HCT116 (cell line): Measurements from ENCODE around the gene PTDSS2. TPM values are rescaled to one million over a fixed set of nuclear protein-coding genes. Genes with fewer than 3 reads are reported as not detected.
A peak's percentile ranks its signal among the peaks of the same experiment; 100 is the strongest.

Experiments
- ATAC-seq: fragments of 200-7000 bp; cut with Tn5 transposase; 2 replicates; pipeline ENCODE4 v1.9.1; 2020; ENCODE audit warnings: mild to moderate bottlenecking, moderate library complexity
- BruUV-seq: library from RNA; stranded (reverse); fragments of 400-500 nt; replicated peaks from 2 replicates; lab custom pipeline; 2021; lab: Mats Ljungman, UMichigan
- CTCF ChIA-PET: fragments of 300-600 bp; sonication (Branson Sonifier 250); formaldehyde crosslinking; loops from one replicate; lab custom pipeline; 2021; ENCODE audit warnings: antibody characterized with exemption; lab: Charles Lee
- POLR2A ChIA-PET: fragments of 300-600, 350-600 bp; sonication (Branson Sonifier 250); formaldehyde crosslinking; loops from one replicate; lab custom pipeline; 2021; ENCODE audit warnings: antibody characterized with exemption; lab: Charles Lee
- RAD21 ChIA-PET, 2 experiments: fragments of 300-600 bp; sonication (Branson Sonifier 250); formaldehyde crosslinking; loops; one replicate each; lab custom pipeline; 2023; ENCODE audit warnings: low total read pairs in 2 of 2; ENCODE audit not compliant: uncharacterized antibody in 2 of 2, unreplicated experiment in 2 of 2, low non-redundant PET in 1 of 2; lab: Charles Lee
- DNase-seq: peaks from one replicate; pipeline ENCODE4 v3.0.0-alpha.2; 2010; ENCODE audit warnings: low read depth, low spot score
- H2AFZ ChIP-seq: fragments of 200-600 bp; shearing (Covaris generic), sonication (generic); 2 replicates; pipeline ENCODE4 v1.6.1; 2017; ENCODE audit warnings: low read depth, mixed run types, mixed read lengths, antibody characterized with exemption, low read length; ENCODE audit not compliant: poor library complexity, severe bottlenecking
- H3K27ac ChIP-seq: 2 replicates; pipeline ENCODE4 v1.5.1; 2012; ENCODE audit warnings: low read depth, low read length
- H3K27me3 ChIP-seq: fragments of 200-600 bp; sonication (generic); 2 replicates; pipeline ENCODE4 v1.6.1; 2016; ENCODE audit warnings: mixed run types, low read length, mixed read lengths; ENCODE audit not compliant: insufficient read depth
- H3K36me3 ChIP-seq, 2 experiments: fragments of 200-500 bp in 1 of 2; fragments of 200-600 bp in 1 of 2; sonication (Bioruptor generic) in 1 of 2; sonication (generic) in 1 of 2; 2 replicates each; pipeline versions ENCODE4 v1.5.1 to v1.6.1; 2014 to 2016; ENCODE audit warnings: low read length in 2 of 2, inconsistent platforms in 1 of 2, mixed read lengths in 1 of 2, mixed run types in 1 of 2; ENCODE audit not compliant: insufficient read depth in 2 of 2, control insufficient read depth in 1 of 2
- H3K4me1 ChIP-seq, 2 experiments: fragments of 200-600 bp in 1 of 2; sonication (generic) in 1 of 2; 2 replicates each; pipeline versions ENCODE4 v1.5.1 to v1.6.1; 2012 to 2017; ENCODE audit warnings: low read length in 2 of 2, inconsistent platforms in 1 of 2, mild to moderate bottlenecking in 1 of 2, mixed read lengths in 1 of 2, mixed run types in 1 of 2, moderate library complexity in 1 of 2; ENCODE audit not compliant: insufficient read depth in 2 of 2, control insufficient read depth in 1 of 2
- H3K4me2 ChIP-seq: fragments of 200-600 bp; sonication (generic); 2 replicates; pipeline ENCODE4 v1.6.1; 2017; ENCODE audit warnings: mixed run types, low read length, mixed read lengths
- H3K4me3 ChIP-seq, 2 experiments: fragments of 200-600 bp in 1 of 2; sonication (generic) in 1 of 2; replicated peaks in 1 of 2; 2 replicates each; pipeline ENCODE4 v1.5.1; 2011 to 2016; ENCODE audit warnings: low read length in 2 of 2, control low read depth in 1 of 2, low read depth in 1 of 2, mild to moderate bottlenecking in 1 of 2, mixed read lengths in 1 of 2, mixed run types in 1 of 2
- H3K79me2 ChIP-seq: fragments of 200-600 bp; sonication (generic); 2 replicates; pipeline ENCODE4 v1.6.1; 2017; ENCODE audit warnings: mild to moderate bottlenecking, mixed run types, low read length, moderate library complexity, mixed read lengths; ENCODE audit not compliant: insufficient read depth
- H3K9ac ChIP-seq: fragments of 200-600 bp; sonication (generic); 2 replicates; pipeline ENCODE4 v1.6.1; 2016; ENCODE audit warnings: low read length, mixed read lengths
- H3K9me2 ChIP-seq: fragments of 200-600 bp; sonication (generic), shearing (Covaris generic); 2 replicates; pipeline ENCODE4 v1.6.1; 2017; ENCODE audit warnings: mixed run types, mild to moderate bottlenecking, moderate library complexity; ENCODE audit not compliant: insufficient read depth
- H3K9me3 ChIP-seq, 2 experiments: fragments of 200-500 bp in 1 of 2; fragments of 200-600 bp in 1 of 2; sonication (Bioruptor generic) in 1 of 2; sonication (generic) in 1 of 2; 2 replicates each; pipeline ENCODE4 v1.6.1; 2014 to 2017; ENCODE audit warnings: low read length in 2 of 2, mixed read lengths in 2 of 2, inconsistent platforms in 1 of 2, low read depth in 1 of 2, mild to moderate bottlenecking in 1 of 2, mixed run types in 1 of 2, moderate library complexity in 1 of 2; ENCODE audit not compliant: control insufficient read depth in 1 of 2, insufficient read depth in 1 of 2
- H4K20me1 ChIP-seq: fragments of 200-600 bp; sonication (generic), shearing (Covaris generic); 2 replicates; pipeline ENCODE4 v1.6.1; 2017; ENCODE audit warnings: mixed run types, mild to moderate bottlenecking, moderate library complexity; ENCODE audit not compliant: insufficient read depth
- POLR2A ChIP-seq: IDR thresholded peaks from 2 replicates; pipeline ENCODE4 v1.7.0; 2011; ENCODE audit warnings: borderline replicate concordance; ENCODE audit not compliant: insufficient read depth, insufficient read length; ENCODE audit errors: extremely low read depth
- POLR2AphosphoS5 ChIP-seq: IDR thresholded peaks from 2 replicates; pipeline ENCODE4 v1.6.1; 2011; ENCODE audit warnings: mild to moderate bottlenecking, low read depth, low read length, moderate library complexity
- REST ChIP-seq: IDR thresholded peaks from 2 replicates; pipeline ENCODE4 v1.6.1; 2012; ENCODE audit warnings: low read depth
- SIN3A ChIP-seq: IDR thresholded peaks from 2 replicates; pipeline ENCODE4 v1.6.1; 2012; ENCODE audit warnings: low read depth
- YY1 ChIP-seq: IDR thresholded peaks from 2 replicates; pipeline ENCODE4 v1.6.1; 2011; ENCODE audit warnings: low read length, low read depth, moderate library complexity, mild to moderate bottlenecking; ENCODE audit not compliant: insufficient replicate concordance; ENCODE audit errors: extremely low read depth
- ZFX ChIP-seq: fragments of 450-650 bp; IDR thresholded peaks from 2 replicates; pipeline ENCODE4 v1.6.1; 2017
- intact Hi-C: fragments of 100-400 bp; cut with micrococcal nuclease; formaldehyde crosslinking; loops from 2 replicates; pipeline ENCODE4 v1.10.0; 2022
- total RNA-seq: library from RNA; stranded (reverse); gene quantifications from one replicate; pipeline ENCODE4 v1.2.1, GENCODE V29; 2021; ENCODE audit not compliant: unreplicated experiment

The PTDSS2 gene
- total RNA-seq, 1 experiment from 2014 or later = 40.1 TPM

DNA sequence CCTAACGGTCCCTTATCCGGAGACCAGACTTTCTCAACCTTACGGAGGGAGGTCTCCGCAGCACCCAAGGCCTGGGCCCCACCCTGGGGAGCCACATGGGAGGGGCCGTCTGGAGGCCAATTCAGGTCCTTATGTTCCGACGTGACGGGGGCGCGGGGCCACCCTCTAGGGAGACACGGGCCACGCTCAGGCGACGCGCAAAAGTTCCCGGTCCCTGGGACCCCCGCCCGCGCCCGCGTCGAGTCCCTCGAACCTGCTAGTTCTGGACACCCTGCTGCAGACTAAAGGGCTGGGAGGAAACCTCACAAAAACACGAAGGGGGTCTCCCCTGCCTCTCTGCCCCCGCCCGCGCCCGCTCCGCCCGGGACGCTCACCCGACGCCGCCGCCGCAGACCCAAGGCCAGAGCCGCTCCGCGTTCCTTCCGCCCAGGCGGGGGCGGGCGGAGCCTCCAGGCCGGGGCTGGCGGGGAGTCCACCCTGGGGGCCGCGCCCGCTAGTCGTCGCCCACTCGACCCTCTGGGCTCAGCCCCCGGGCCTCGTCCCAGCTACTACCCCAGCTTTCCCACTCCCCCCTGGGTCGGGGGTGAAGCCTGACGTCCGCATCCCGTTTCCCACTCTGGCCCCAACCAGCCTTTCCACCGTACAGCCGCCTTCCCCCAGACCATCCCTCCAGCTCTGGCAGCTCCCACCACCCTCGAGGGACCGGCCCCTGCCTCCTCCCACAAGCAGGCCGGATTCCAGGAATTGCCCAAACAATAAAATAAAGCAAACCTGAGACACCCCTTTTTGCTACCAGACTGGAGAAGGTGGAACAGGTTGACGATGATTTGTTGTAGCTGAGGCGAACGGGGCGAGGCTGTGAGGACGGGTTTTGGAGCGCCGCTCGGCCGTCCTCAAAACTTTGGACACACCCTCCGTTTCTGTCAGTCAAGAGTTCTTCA is 54.2 kb downstream of the PTDSS2 start:
- TF ChIP-seq ZFX (no peak), SIN3A (no peak), POLR2A (no peak)
- POLR2A ChIA-PET = no interaction called here
- no peak for DNase-seq
- ATAC-seq = no peak
- H3K4me2 ChIP-seq = peak overlapping the region; percentile 95; the same call in 1 of the 2 replicates
- H3K27me3 ChIP-seq = no peaks in the 10 kb centered on the region
- H3K4me3 ChIP-seq = no peak overlapping the region
- H3K36me3 ChIP-seq = peaks cover 7 to 17% of the 10 kb centered on the region in 2 experiments
- H3K9me2 ChIP-seq = no peaks in the 10 kb centered on the region
- no peak overlapping the region for H3K9ac ChIP-seq
- BruUV-seq = no TSS peak
- H3K27ac ChIP-seq = no peak overlapping the region
- peaks cover 45% of the 10 kb centered on the region for H3K79me2 ChIP-seq
- no peaks in the 10 kb centered on the region for H4K20me1 ChIP-seq
- no peak overlapping the region for H2AFZ ChIP-seq
- H3K9me3 ChIP-seq = no peaks in the 10 kb centered on the region; a peak in 1 of 4 replicates
- intact Hi-C loops = no loop called here
- H3K4me1 ChIP-seq = peaks cover 6 to 22% of the 10 kb centered on the region in 2 experiments; a peak in 3 of 4 replicates
- CTCF ChIA-PET = no interaction called here
- RAD21 ChIA-PET = no interaction called here

- Histone ChIP-seq H3K9me2 (no peaks in the 10 kb centered on the region), H3K27me3 (no peaks in the 10 kb centered on the region), H3K4me3 (peak overlapping the region in 1 of 2 experiments; percentile 98; a peak in 3 of 4 replicates), H3K36me3 (peaks cover 7 to 17% of the 10 kb centered on the region in 2 experiments), H3K9me3 (no peaks in the 10 kb centered on the region; a peak in 1 of 4 replicates), H3K79me2 (peaks cover 45% of the 10 kb centered on the region), H3K4me1 (peaks cover 6 to 22% of the 10 kb centered on the region in 2 experiments; a peak in 3 of 4 replicates), H4K20me1 (no peaks in the 10 kb centered on the region), H3K27ac (peak overlapping the region; percentile 95; the same call in 1 of the 2 replicates), H3K9ac (peak overlapping the region; percentile 99), H2AFZ (no peak overlapping the region), H3K4me2 (peak overlapping the region; percentile 95)
- ChIA-PET POLR2A (interaction anchor here (1.1 kb wide), 1 partner anchor 12 kb away, joined by 4 read pairs; no protein-coding TSS in a partner anchor), RAD21 (no interaction called here), CTCF (no interaction called here)
- no peak for ATAC-seq
- TF ChIP-seq REST (no peak), ZFX (no peak), YY1 (no peak), POLR2AphosphoS5 (no peak)
- DNase-seq = no peak
- intact Hi-C loops = loop anchor here (5.0 kb wide), 1 partner anchor 58 kb away; no protein-coding TSS in a partner anchor
- BruUV-seq = no TSS peak
These were observed 54.9 kb downstream of the PTDSS2 start for GRCh38 chr11:504994-505344.
